ENCODE results near the gene PTPN1. TPM values are rescaled to one million over a fixed set of nuclear protein-coding genes. Genes with fewer than 3 reads are reported as not detected.

Gene PTPN1
- total RNA-seq, 4 donors from 2014 or later = 19.9 to 31.4 (median 23.2) TPM

DNA sequence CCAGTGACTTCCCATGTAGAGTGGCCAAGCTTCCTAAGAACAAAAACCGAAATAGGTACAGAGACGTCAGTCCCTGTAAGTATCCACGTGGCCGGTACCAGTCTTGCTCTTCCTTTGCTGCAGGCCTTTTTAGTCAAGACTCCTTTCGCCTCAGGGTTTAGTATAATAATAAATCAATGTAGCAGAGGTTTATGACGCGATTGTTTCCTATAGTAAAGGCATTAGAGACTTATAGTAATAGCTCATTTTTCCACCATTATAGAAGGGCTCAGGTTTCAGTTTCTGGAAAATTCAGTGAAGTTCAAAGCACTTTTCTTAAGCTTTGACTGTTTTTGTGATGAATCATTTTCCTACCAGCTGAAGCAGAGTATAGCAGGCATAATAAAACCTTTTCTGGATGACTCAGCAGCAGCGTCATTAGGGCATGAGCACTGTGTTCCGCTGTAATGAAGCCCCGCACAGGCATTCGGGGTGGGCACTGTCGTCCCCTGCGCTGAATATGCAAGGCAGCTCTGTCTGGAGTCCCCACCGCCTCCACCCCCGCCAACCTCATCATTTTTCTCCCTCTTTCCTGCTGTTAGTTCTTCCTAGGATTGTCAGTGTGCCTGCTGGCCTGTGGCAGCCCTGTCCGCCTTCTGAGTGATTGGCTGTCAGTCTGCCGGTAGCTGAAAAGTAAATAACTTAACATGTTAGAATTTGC, 51.3 kb downstream of the PTPN1 start:
- no peak for TF ChIP-seq CTCF (IDR thresholded peaks at IDR 0.05; ENCODE audit: low read depth)

- no peak for TF ChIP-seq CTCF (IDR thresholded peaks at IDR 0.05; ENCODE audit: low read depth)
Measured at GRCh38 chr20:50562262-50562701, 52.1 kb downstream of the PTPN1 start.

DNA sequence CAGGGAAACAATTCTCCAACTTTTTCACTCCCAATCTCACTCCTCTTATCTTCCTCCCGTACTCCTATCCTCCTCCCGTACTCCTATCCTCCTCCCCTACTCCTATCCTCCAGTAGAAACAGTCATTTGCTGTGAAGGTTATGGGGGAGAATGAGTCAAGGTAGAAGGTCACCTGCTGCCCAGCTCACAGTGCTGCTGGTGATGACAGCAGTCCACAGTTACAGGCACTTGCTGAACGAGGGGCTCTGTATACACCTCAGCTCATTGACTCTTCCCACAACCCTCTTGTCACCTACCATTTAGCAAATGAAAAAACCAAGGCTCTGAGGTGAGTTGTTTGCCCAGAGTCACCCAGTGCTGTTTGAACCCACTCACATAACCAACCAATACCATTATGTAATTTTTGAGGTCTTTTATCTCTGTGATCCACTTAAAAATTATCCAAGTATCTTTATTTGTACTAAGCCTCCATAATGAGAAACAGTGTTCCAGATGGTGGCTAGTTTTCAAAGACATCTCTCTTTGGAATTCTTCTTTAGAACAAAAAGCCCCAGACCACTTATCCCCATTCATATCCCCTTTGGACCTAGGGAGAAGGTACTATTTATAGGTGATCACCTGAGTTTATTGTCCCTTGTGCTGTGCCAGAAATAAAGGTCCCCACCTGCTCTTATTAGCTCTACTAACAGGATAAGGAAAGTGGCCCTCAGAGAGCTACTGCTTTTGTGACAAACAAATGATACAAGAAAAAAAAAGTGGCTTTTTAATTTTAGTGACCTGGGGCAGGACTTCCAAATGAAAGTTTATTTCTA, 53.2 kb downstream of the PTPN1 start:
- no peak for TF ChIP-seq CTCF (IDR thresholded peaks at IDR 0.05; ENCODE audit: low read depth)

DNA sequence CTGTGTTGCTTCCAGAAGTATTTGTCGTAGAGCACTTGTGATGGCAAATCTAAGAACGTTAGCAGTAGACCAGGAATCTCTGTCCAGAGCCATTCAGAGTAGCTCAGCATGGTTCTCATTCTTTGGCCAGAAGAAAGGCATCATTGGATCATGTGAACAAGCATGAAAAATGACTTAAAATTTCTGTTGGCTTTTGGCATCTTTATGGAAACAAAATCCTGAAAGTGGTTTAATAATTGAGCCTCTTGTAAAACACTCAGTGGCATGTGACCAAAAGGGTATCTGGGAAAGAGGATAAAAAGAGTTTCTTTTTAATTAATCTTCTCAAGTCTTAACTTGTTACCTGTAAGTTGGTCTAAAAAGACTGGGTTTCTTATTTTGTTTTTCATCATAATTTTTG, 55.2 kb downstream of the PTPN1 start:
- no peak for TF ChIP-seq CTCF (IDR thresholded peaks at IDR 0.05; ENCODE audit: low read depth)

DNA sequence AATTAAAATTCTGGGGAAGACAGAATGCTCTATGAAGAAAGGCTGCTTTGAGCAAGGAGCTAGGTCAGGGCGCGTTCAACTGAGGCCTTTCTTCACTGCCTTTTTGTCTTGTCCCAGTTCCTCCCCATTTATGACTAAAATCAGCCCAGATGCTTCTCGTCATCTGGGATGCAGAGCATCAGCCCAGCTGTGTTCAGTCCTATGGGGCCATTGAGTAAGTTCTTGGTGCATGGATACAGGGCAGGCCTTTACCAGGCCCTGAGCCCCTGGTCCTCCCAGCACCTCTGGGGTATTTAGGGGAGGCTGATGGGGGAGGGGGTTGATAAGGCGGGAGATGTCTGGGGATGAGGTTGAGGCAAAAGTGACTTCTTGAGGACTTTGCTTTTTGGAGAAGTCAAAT, 55.7 kb downstream of the PTPN1 start:
- no peak for TF ChIP-seq CTCF (IDR thresholded peaks at IDR 0.05; ENCODE audit: low read depth)

DNA sequence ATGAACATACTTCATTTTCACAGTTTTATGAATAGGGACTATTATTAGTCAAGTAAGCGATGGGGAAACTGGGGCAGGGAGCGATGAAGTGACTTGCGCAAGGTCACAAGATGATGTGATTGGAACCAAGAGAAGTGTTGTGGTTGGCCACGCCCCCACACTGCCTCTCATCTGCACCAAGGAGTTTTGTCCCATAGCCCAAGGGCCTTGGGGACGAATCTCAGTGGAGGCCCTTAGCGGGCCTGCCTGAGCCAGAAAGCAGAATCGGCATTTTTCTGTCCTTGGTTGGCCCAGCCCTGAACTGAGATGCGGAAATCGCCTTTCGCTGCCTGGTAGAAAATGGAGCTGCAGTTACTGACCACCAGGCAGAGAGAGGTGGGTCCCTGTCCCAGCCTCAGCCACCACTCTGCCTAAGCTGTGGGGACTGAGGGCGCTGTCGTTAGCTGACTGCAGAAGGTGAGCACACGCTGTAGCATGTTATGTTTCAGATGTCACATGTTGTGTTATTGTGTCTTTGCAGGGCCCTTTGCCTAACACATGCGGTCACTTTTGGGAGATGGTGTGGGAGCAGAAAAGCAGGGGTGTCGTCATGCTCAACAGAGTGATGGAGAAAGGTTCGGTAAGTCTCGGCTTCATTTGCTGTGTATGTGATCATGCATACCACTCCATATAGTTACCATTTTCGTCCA, 57.8 kb downstream of the PTPN1 start:
- TF ChIP-seq CTCF (IDR thresholded peaks at IDR 0.05; ENCODE audit: low read depth) = no peak

DNA sequence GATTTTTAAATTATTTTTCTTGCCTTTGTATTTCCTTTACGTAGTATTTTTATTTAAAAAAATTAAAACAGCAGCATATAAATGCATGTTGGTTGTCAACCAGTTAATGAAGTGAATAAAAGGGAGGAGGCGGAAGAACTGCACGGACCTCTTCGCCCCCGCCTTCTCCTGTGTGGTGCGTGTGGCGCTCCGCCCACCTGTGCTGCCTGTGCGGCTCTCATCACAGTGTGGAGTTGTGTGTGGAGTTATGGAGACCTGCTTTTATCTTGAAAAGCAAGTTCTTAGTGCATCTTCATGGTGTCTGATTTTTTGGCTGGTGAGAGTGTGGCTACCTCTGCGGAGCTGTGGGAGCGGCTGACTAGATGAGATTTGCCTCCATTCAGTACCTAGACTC, 58.4 kb downstream of the PTPN1 start:
- no peak for TF ChIP-seq CTCF (IDR thresholded peaks at IDR 0.05; ENCODE audit: low read depth)
